CD1c-positive myeloid dendritic cell (primary cell): ENCODE data around the gene TPST2.
"Not testable (repeated sequence)": the region's sequence is repeated elsewhere in the genome, so short reads cannot be mapped to it uniquely, and the experiment has no call there.

Experiments
- DNase-seq: peaks from one replicate; pipeline ENCODE4 v3.0.0-alpha.2; 2016; ENCODE audit errors: extremely low spot score

Gene TPST2

DNA sequence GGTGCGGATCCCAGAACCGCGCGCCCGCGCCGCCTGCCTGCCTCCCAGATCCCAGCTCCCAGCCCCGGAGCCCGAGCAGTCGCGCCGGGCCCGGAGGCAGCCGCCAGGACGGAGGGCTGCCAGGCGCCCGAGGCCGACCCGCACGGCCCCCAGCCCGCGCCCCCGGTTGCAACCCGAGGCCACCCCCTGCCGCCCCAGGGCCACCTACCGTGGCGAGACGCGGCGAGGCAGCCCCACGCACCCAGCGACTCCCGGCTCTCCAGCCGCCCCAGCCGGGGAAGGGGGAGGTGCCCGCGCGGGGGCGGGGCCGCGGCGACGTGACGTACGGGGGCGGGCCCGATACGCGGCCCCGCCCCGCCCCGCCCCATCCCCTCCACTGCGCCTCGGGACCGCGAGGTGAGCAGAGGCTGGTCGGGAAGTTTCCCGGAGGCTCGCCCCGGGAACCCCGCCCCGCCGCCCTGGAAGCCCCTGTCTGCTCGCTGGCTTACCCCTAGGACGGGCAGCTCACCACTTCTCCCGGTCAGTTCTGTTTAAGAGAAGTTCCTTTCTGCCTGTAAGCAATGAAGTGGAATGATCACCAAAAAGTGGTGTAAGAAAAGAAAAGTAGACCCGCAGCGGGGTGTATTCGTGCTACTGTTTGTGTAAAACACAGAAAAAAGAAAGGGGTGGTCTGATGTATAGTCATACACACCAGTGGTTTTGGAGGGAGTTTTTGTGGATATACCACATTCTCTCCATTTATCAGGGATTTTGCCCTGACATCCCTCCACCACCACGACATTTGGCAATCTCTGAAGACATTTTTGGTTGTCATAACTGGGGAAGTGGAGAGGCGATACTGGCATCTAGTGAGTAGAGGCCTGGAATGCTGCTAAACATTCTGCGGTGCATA is at the start of gene TPST2:
TPST2 (minus strand) TSS at position 288 of the 892 bp plus-strand sequence. CDS start 48,502 bp downstream, outside the sequence.
- peak; percentile 91 for DNase-seq

DNA sequence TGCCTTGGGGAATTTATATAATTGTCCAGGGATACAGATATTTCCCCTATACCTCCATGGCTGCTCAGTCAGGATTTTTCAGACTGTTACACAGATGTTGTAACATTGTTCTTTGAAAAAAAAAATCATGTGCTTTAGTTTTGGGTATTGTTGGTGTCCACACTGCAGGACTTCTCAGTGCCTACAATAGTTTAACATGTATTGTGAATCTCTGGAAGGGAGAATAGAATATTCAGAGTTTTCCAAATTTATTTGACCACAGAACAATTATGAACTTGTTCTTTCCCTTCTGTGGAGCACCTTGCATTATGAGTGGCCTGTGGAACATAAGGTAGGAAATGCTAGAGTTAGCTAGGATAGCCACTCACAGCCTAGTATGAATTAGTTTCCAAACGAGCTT is 46.4 kb upstream of the TPST2 start:
- DNase-seq: no peak

DNA sequence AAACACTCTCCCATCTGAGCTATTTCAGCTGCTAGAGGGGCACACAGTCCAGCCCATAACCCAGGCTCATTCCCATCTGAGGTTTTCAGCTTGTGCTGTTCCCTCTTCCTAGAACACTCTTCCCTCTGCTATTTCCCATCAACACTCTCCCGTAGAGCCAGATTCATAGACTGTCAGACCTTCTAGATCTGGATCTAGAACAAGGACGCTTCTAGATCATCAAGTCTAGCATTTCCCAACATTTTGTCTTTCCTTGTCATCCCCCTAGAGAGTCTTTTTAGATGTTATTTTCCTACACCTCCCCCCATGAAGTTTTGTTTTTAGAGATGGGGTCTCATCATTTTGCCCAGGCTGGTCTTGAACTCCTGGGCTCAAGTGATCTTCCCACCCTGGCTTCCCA is 45.2 kb upstream of the TPST2 start:
- no peak for DNase-seq

DNA sequence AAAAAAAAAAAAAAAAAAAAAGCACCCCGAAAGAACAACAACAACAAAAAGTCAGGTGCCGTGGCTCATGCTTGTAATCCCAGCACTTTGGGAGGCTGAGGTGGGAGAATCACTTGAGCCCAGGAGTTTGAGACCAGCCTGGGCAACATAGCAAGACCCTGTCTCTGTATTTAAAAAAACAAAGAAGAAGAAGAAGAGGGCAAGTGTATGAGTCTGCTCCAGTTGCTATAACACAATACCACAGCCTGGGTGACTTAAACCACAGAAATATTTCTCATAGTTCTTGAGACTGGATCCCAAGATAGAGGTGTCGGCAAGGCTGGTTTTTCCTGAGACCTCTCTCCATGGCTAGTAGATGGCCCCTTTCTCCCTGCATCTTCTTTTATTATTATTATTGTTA is 44.3 kb upstream of the TPST2 start:
- no peak for DNase-seq

DNA sequence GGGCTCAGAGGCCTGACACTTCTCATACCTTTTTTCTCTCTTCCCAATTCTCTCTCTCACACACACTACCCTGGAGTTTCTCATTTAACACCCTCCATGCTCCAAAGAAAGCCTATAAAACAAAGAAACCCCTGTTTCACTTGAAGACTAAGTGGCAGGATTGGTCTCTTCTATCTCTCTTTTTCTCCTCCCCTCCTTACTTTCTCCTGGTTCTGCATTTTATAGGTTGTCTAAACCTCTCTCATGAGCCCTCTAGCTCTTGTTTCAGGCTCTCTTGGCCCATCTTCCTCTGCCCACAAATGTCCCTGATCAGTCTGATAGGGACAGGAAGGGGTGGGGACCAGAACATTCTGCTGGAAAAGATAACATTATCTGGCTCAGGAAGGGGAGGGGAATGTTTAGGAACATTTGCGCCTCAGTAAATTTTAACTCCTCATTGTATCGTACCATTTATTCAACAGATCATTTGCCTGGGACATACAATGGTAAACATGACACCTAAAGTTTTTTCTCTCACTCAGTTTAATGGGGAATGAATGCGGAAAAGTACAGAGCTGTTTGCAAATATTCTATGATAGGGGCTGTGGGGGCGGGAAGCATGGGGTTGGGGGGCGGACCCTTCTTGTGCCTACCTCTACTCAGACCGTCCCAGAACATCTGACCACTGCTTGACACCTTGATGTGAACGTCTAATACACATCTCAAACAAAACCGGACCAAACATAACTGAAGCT is 42.7 kb upstream of the TPST2 start:
- DNase-seq: no peak

DNA sequence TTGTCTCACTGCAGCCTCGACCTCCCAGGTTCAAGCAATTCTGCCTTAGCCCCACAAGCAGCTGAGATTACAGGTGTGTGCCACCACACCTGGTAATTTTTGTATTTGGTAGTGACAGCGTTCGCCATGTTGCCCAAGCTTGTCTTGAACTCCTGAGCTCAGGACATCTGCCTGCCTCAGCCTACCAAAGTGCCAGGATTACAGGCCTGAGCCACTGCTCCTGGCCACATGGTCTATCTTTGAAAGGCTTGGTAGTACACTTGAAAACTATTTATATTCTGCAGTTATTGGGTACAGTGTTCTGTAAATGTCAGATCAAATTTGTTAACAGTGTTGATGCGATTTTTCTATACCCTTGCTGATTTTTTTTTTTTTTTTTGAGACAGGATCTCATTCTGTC is 41.4 kb upstream of the TPST2 start:
- no peak for DNase-seq

DNA sequence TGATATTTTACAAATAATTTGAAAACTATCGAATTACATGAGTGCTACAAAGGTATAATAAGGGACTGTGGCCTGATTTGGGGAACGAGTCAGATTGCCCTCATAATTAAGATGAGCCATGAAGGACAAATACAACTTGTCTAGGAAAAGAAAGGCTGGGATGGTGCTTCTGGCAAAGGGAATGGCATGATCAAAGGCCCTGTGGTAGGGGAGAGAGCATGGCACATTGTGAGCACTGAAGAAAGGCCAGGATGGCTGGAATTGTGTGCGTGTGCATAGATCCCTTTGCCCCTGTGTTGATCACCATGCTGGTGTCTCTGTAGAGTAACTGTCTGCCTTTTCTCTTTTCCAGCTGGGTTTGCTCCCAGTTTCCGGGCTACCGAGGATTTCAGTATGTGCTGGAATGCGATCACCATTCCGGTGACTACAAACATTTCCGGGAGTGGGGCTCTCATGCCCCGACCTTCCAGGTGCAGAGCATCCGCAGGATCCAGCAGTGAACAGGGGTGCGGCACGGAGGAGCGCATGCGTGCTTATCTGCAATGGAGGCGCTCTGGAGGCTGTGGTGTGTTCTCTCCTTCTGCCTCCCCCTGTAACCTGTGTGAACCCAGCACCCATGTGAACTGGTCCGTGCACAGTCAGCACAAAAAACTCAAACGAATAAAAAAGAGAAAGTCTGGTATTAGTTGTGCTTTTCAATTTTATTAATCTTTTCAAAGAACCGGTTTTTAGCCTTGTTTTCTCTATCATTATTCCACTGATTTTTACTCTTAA is 40.2 kb upstream of the TPST2 start:
- no peak for DNase-seq

DNA sequence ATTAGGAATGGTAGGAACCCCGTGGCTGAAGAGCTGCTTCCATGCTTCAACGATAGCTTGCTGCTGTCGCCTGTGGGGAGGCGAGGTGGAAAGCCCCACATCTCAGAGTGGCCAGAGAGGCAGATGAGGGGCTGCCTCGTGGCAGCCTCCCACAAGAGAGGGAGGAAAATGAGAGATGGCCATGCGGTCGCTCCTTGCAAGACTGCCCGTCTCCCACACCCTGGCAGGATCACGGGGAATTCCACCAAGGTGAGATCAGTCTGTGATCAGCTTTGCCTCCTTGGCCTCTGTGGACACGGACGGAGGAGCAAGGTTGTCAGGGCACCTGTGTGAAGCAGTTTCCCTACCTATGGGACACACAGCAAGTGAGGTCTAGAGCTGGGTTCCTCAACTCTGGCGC is 34.9 kb upstream of the TPST2 start:
- DNase-seq: no peak

DNA sequence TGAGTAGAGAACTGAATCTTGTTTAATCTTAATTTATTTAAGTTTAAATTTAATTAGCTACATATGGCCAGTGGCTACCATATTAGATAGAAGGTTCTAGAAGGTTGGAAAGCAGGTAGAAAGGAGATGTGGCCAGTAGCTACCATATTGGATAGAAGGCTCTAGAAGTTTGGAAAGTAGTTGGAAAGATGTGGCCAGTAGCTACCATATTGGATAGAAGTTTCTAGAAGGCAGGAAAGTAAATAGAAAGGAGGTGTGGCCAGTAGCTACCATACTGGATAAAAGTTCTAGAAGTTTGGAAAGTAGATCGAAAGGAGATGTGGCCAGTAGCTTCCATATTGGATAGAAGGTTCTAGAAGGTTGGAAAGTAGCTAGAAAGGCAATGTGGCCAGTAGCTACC is 34.1 kb upstream of the TPST2 start:
- DNase-seq: no peak

DNA sequence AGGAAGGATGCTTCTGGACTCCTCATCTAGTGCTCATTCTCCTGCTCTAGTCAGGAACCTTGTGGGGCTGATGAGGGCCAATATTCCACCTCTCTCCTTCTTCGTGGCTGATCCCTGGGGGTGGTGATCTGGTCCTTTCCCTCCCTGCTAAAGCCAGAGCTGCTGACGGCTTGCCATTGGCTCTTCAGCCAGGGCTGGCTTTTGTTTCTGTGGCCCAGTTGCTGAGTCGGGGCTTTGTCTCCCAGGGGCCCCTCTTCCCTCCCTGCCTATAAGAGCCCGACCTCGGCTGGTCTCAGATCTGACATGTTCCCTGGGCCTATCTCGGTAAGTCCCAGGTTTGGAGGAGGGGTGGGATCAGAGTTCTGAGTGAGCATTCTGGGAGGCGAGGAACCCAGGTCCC is 31.7 kb upstream of the TPST2 start, which contains the start of gene CRYBA4:
CRYBA4 (plus strand) TSS at position 301 of the 400 bp plus-strand sequence. CDS start 634 bp downstream, outside the sequence.
- no peak for DNase-seq

DNA sequence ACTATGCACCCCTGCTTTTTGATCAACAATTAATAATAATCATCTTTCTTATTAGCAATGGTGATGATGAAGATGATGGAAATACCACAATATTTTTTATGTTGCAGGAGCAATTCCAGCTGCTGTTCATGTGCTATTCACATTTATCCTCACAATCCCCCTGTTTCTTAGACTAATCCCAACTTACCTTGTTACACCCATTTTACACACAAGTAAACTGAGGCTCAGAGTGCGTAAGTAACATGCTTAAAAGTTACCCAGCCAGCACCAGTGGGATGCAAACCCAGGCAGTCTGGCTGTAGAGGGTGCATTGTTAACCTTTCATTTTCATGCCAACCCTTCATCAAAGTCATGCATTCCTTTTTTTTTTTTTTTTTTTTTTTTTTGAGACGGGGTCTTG is 30.3 kb upstream of the TPST2 start:
- DNase-seq: no peak

DNA sequence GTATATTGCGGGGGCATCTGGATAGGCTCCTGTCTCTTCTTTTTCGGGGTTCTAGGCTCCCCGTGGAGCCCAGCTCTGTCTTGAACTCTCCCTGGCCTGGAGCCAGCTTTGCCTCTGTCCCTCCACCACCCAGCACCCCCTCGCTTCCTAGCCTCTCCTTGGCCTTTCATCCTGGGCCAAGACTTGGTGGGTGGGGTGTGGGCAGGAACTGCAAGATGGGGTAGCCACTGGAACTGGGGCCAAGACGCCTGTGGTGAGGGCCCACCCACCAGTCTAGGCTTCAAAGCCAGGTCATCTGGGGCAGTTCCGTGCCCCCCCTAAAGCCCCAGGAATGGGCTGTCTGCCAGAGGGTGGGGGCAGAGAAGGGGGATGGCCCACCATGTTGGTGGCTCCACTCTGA is 29.6 kb upstream of the TPST2 start:
- DNase-seq: no peak

DNA sequence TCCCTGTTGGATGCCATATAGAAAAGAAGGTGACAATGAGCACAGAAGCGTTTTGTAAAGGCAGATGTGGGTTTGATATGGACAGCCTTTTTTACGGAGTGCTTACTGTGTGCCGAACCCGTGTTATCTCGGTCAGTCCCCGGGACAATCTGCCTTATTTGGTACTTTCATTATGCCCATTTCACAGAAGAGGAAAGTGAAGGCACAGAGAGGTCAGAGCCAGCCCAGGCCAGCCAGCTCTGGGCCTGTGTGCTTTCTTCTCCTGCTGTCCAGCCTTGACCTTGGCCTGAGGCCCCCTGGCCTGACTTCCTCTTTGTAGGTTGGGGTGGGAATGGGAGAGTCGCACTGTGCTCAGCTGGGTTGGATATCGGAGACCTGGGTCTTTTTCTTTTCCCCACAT is 28.5 kb upstream of the TPST2 start:
- no peak for DNase-seq

DNA sequence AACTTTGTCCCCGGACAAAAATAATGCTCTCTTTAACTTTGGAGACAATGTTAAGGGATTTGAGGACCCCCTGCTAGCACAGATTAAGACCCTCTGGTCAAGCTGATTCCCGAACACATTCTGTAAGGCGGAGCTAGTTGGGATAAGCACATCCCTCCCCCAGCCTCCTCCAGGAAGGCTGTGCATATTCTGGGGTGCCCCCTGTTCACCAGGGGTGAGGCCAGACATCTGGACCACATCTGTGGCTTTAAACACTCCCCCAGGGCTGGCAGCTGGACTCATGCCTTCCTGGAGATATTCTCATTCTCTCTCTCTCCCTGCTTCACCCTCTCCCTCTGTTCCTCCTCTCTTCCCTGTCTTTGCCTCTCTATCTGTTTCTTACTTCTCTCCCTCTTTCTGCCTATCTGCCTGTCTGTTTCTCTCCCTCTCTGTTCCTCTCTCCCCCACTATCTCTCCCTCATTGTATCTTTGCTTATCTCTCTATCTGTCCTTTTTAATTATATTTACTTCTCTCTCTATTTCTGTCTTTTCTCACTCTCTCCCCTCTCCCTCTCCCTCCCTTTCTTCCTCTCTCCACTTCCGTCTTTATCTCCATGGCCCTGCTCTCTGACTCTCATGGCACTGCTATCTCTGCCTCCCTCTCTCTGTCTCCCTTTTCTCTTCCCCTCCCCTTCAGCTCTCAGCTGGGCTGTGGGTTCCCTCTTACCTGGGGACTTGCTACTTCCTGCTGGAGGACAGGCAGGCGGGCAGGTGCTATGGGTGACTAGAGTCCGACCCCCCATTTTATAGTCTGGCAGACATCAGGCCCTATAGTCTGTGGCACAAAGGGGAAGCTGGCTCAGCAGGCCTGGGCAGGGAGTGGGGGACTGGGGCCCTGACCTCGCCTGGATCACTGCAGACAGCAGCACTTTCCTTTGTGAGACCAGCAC is 27.6 kb upstream of the TPST2 start, which contains the start of gene CRYBB1:
CRYBB1 (minus strand) TSS at position 757 of the 929 bp plus-strand sequence. CDS start 1,708 bp downstream, outside the sequence.
- DNase-seq: peak; percentile 9

DNA sequence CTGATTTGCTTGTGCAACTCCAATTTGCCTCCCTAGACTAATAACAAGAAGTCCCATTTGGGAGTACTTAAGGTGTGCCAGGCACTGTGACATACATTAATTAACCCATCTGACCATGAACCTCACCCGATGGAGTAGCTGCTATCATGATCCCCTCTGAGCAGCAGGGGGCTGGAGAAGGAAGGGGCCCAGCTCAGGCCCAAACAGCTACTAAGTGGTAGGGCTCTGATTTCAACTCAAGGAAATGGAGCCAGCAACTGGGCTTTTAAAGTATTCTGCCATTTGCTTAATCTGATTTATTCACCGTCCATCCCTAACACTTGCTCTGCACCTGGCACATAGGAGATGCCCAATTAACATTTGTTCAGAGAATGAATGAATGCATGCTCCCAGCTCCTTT is 26.7 kb upstream of the TPST2 start:
- no peak for DNase-seq

DNA sequence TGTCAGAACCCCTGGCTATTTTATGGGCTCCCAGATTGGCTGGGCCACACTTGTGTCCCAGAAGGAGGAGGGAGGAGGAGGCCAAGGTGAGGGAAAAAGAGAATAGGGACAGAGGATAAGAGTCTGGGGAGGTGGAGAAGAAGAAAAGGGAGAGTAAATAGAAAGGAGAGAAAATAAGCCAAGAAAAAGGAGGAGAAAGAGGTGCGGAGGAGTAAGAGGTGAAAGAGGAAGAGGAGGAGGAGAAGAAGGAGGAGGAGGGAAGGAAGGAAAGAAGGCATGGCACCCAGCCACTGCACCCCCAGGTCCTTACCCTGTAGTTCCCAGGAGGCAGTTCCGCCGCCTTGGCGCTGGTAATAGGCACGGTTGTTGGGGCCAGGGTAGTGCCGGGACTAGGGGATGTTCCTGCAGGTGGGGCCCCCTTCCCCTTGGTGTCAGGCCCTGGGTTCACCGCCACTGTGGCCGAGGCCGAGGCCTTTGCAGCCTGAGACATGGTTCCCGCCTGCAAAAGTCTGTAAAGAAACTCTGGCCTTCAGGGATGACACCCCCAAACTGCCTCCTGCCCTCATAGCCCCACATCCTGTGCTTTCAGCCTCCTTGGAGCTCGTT is 26.0 kb upstream of the TPST2 start:
- no peak for DNase-seq

DNA sequence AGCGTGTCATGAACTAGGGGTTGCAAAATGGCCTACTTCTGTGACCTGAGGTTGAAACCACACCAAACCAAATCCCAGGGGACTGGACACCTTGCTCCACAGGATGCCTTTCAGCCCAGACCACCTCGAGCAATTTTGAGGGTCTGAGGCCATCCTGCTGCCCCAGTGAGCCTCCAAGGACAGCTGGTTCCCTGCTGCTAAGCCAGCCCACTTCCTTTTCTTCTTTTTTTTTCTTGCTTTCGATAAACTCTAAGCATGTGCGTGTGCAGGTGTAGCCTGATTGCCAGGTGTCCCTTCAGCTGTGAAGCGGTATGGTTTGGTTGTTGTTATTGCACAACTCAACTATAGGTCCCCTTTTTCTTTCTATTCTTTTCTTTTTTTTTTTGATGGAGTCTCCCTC is 25.2 kb upstream of the TPST2 start:
- no peak for DNase-seq

DNA sequence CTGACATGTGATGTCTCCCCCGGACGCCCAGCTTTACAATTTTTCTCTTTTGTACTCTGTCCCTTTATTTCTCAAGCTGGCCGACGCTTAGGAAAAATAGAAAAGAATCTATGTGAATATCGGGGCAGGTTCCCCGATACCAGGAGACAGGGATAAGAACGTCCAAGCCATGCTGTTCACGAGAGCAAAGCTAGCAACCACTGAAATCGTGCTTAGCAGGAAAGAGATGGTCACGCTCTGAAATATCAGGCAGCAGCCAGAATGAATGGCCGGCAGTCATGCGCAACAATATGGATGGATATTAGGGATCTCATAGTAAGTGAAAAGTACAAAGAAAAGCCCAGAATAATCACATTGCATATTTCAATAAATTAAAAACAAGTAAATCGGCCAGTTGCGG is 24.4 kb upstream of the TPST2 start:
- no peak for DNase-seq

DNA sequence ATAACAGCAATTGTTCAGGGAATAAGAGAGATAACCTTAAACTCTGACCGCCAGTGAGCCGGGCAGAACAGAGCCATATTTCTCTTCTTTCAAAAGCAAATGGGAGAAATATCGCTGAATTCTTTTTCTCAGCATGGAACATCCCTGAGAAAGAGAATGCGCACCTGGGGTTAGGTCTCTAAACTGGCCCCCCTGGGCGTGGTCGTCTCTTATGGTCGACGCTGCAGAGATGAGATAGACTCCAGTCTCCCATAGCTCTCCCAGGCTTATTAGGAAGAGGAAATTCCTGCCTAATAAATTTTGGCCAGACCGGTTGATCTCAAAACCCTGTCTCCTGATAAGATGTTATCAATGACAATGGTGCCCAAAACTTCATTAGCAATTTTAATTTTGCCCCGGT is 23.8 kb upstream of the TPST2 start:
- DNase-seq: not testable (repeated sequence)

DNA sequence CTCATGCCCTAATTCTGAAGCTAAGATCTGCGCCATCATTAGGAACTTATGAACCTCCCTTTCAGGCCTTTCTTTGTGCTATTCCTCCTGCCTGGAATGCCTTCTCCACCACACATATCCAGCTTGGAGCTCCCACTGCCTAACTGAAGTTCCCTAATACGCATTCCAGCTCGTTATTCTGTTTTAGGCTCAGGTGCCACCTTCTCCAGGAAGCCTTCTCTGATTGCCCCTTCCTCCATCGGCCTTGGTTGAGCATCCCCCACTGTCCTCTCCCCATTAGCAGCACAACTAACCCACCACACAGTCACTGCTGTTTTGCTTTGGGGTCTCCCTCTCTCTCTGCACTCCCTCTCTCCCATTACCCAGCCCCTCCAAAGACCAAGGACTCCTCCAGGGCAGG is 22.7 kb upstream of the TPST2 start:
- no peak for DNase-seq

DNA sequence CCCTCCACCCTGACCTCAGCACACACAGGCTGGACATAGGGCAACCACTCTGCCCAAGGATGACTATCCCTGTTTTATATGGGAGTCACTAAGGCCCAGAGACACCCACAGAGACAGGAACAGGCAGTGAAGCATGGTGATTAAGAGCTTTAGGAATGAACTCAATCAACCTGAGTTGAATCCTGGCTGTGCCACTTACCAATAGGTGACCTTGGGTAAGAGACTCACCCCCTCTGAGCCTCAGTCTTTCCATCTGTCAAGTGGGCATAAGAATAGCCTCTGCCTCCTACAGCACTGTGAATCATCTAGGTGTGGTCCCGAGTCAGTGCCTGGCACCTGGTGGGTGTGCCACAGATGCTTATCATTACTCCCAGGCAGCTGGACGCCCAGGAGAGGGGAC is 21.1 kb upstream of the TPST2 start:
- no peak for DNase-seq
